T-helper 1 cell treated with Interleukin-12 subunit alpha and Interleukin-12 subunit beta and Interleukin-4 antibody, amounts not matched to agents 30 ng/mL and 1 ng/mL, for 36 hours (primary cell): ENCODE measurements around the gene PRKCQ. TPM values are rescaled to one million over a fixed set of nuclear protein-coding genes. Genes with fewer than 3 reads are reported as not detected.

Source experiments
- intact Hi-C: fragments of 100-400 bp; cut with micrococcal nuclease; formaldehyde crosslinking; loops from one replicate; pipeline ENCODE4 v1.15.1; 2024
- total RNA-seq: library from RNA; stranded (reverse); gene quantifications from 2 replicates; pipeline ENCODE4 v1.2.3, GENCODE V29; 2022

Gene PRKCQ
- total RNA-seq, 1 donor from 2014 or later = 71.5 TPM

- intact Hi-C loops = loop anchor here (1.0 to 10.0 kb wide), 9 partner anchors 12 to 326 kb away; partner anchors contain the start of gene PFKFB3
Measured at GRCh38 chr10:6530966-6531365, 49.1 kb downstream of the PRKCQ start.

- intact Hi-C loops = loop anchor here (1.0 to 10.0 kb wide), 9 partner anchors 11 to 326 kb away; partner anchors contain the start of gene PFKFB3
Measured at GRCh38 chr10:6530211-6530840, 49.8 kb downstream of the PRKCQ start.

GRCh38 chr10:6528198-6528950 lies 51.7 kb downstream of the PRKCQ start:
- intact Hi-C loops = no loop called here

- intact Hi-C loops = no loop called here
Measured at GRCh38 chr10:6525599-6526165, 54.4 kb downstream of the PRKCQ start.

- intact Hi-C loops = no loop called here
Measured at GRCh38 chr10:6522230-6522629, 57.8 kb downstream of the PRKCQ start.

- intact Hi-C loops = no loop called here
Measured at GRCh38 chr10:6520138-6520537, 59.9 kb downstream of the PRKCQ start.

- intact Hi-C loops = loop anchor here (1.0 to 2.0 kb wide), 3 partner anchors 11 to 46 kb away; no protein-coding TSS in a partner anchor
Measured at GRCh38 chr10:6518791-6519429, 61.2 kb downstream of the PRKCQ start.

- intact Hi-C loops = no loop called here
Measured at GRCh38 chr10:6516929-6517284, 63.2 kb downstream of the PRKCQ start.

- intact Hi-C loops = no loop called here
Measured at GRCh38 chr10:6516281-6516928, 63.7 kb downstream of the PRKCQ start.

GRCh38 chr10:6514844-6515780 lies 65.0 kb downstream of the PRKCQ start:
- intact Hi-C loops = no loop called here

GRCh38 chr10:6514180-6514579 lies 65.9 kb downstream of the PRKCQ start:
- intact Hi-C loops = no loop called here

GRCh38 chr10:6513476-6513875 lies 66.6 kb downstream of the PRKCQ start:
- intact Hi-C loops = loop anchor here (1.0 to 2.0 kb wide), 2 partner anchors 15 to 40 kb away; no protein-coding TSS in a partner anchor

GRCh38 chr10:6512182-6512581 lies 67.9 kb downstream of the PRKCQ start:
- intact Hi-C loops = loop anchor here (2.0 kb wide), 1 partner anchor 13 kb away; no protein-coding TSS in a partner anchor

- intact Hi-C loops = no loop called here
Measured at GRCh38 chr10:6511347-6511746, 68.7 kb downstream of the PRKCQ start.

- intact Hi-C loops = loop anchor here (1.0 to 2.0 kb wide), 5 partner anchors 8 to 71 kb away; no protein-coding TSS in a partner anchor
Measured at GRCh38 chr10:6507311-6507710, 72.8 kb downstream of the PRKCQ start.

- intact Hi-C loops = no loop called here
Measured at GRCh38 chr10:6505300-6505699, 74.8 kb downstream of the PRKCQ start.

GRCh38 chr10:6504296-6504695 lies 75.8 kb downstream of the PRKCQ start:
- intact Hi-C loops = no loop called here

- intact Hi-C loops = no loop called here
Measured at GRCh38 chr10:6503171-6503570, 76.9 kb downstream of the PRKCQ start.

GRCh38 chr10:6501931-6502330 lies 78.1 kb downstream of the PRKCQ start:
- intact Hi-C loops = no loop called here

- intact Hi-C loops = loop anchor here (1.0 to 10.0 kb wide), 4 partner anchors 7 to 685 kb away; partner anchors contain the start of genes GDI2 and PFKFB3
Measured at GRCh38 chr10:6499974-6500373, 80.1 kb downstream of the PRKCQ start.
